SK-N-SH (cell line): ENCODE data around the gene COL23A1.

Experiments used
- FOXM1 ChIP-seq: IDR thresholded peaks from 2 replicates; pipeline ENCODE4 v1.4.0; 2012; ENCODE audit warnings: low read depth, mild to moderate bottlenecking
- NRF1 ChIP-seq: IDR thresholded peaks from 2 replicates; pipeline ENCODE4 v1.6.1; 2012; ENCODE audit warnings: low read depth, mild to moderate bottlenecking, low read length
- POLR2AphosphoS5 ChIP-seq: IDR thresholded peaks from 2 replicates; pipeline ENCODE4 v1.6.1; 2012; ENCODE audit warnings: low read depth, low read length
- RCOR1 ChIP-seq: fragments of 150-350 bp; IDR thresholded peaks from 2 replicates; pipeline ENCODE4 v1.6.1; 2017; ENCODE audit warnings: antibody characterized with exemption, low read length
- TF ChIP-seq, protein P1 (sequence below): fragments of 200-600 bp; sonication (generic); IDR thresholded peaks from 2 replicates; pipeline ENCODE4 v1.6.1; 2017; ENCODE audit warnings: antibody characterized with exemption, mild to moderate bottlenecking, moderate library complexity
- TF ChIP-seq, protein P2 (sequence below): fragments of 150-350 bp; IDR thresholded peaks from 2 replicates; pipeline ENCODE4 v1.6.1; 2017; ENCODE audit warnings: antibody characterized with exemption, low read length, low read depth, borderline replicate concordance
- TF ChIP-seq, protein P3 (sequence below): IDR thresholded peaks from 2 replicates; pipeline ENCODE4 v1.4.0; 2012; ENCODE audit warnings: low read depth
- TF ChIP-seq, protein P4 (sequence below): IDR thresholded peaks from 2 replicates; pipeline ENCODE4 v1.4.0; 2012; ENCODE audit warnings: low read depth, borderline replicate concordance

DNA sequence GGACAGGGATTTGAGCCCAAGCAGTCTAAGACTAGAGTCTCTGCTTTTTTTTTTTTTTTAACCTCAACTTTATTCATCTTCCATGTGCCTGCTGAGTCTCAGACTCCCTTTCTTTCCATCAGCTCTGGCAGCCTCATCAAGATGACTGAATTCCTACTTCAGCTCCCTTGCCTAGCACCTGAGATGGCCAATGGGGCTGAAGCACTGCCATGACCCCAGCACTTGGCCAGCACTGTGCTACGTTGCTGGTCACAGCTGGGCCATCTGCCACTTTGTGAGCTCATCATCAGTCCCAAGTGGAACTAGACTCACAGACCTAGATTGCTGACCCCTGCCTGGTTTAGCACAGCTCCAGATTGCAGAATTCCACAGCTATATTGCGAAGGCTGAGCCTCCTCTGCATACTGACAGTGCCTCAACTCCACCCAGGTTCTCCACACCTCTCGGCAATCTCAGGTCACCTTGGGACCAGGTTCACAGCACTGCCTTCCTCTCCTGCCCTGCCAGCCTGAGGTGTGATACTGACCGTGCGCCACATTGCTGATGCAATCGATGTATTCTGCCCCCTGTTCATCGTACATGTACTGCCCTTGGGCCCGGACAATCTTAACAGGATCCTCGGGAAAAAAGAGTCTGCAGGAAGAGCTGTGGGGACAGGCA is 359.2 kb downstream of the COL23A1 start:
- TF ChIP-seq NRF1 (no peak), POLR2AphosphoS5 (no peak), RCOR1 (no peak), FOXM1 (no peak)
- TF ChIP-seq, protein P1, sequence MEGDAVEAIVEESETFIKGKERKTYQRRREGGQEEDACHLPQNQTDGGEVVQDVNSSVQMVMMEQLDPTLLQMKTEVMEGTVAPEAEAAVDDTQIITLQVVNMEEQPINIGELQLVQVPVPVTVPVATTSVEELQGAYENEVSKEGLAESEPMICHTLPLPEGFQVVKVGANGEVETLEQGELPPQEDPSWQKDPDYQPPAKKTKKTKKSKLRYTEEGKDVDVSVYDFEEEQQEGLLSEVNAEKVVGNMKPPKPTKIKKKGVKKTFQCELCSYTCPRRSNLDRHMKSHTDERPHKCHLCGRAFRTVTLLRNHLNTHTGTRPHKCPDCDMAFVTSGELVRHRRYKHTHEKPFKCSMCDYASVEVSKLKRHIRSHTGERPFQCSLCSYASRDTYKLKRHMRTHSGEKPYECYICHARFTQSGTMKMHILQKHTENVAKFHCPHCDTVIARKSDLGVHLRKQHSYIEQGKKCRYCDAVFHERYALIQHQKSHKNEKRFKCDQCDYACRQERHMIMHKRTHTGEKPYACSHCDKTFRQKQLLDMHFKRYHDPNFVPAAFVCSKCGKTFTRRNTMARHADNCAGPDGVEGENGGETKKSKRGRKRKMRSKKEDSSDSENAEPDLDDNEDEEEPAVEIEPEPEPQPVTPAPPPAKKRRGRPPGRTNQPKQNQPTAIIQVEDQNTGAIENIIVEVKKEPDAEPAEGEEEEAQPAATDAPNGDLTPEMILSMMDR, result no peak
- TF ChIP-seq, protein P2, sequence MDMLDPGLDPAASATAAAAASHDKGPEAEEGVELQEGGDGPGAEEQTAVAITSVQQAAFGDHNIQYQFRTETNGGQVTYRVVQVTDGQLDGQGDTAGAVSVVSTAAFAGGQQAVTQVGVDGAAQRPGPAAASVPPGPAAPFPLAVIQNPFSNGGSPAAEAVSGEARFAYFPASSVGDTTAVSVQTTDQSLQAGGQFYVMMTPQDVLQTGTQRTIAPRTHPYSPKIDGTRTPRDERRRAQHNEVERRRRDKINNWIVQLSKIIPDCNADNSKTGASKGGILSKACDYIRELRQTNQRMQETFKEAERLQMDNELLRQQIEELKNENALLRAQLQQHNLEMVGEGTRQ, result no peak
- TF ChIP-seq, protein P3, sequence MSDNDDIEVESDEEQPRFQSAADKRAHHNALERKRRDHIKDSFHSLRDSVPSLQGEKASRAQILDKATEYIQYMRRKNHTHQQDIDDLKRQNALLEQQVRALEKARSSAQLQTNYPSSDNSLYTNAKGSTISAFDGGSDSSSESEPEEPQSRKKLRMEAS, result no peak
- TF ChIP-seq, protein P4, sequence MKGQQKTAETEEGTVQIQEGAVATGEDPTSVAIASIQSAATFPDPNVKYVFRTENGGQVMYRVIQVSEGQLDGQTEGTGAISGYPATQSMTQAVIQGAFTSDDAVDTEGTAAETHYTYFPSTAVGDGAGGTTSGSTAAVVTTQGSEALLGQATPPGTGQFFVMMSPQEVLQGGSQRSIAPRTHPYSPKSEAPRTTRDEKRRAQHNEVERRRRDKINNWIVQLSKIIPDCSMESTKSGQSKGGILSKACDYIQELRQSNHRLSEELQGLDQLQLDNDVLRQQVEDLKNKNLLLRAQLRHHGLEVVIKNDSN, result no peak
